B cell (primary cell): Measurements from ENCODE around the gene RAD50.

Source experiments
- EZH2 ChIP-seq: IDR thresholded peaks from 2 replicates; pipeline ENCODE4 v1.6.1; 2012; ENCODE audit warnings: borderline replicate concordance, low read depth, mild to moderate bottlenecking, moderate library complexity, low read length; ENCODE audit not compliant: insufficient read depth, poor library complexity, severe bottlenecking
- TF ChIP-seq, protein P1 (sequence below): fragments of 200-600 bp; IDR thresholded peaks from one replicate; pipeline ENCODE4 v1.8.0; 2022; ENCODE audit warnings: antibody characterized with exemption, mild to moderate bottlenecking

DNA sequence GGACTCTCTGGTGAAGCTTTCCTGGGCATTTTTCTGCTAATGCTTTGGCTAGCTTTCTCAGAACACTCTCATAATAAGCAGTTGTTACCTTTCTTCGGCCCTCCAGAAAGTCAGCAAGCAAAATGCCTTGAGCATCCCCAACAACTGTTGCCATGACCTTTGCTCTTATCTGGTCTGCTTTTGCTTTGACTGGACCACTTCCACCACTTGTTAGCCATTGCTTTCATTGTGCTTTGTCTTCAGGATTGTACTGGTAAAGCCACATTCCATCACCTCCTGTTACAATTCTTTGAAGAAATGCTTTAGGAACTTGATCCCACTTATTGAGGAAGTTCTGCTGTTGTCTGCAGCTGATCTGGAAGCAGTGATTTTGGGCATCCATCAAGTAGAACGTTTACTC is 35.7 kb downstream of the RAD50 start:
- TF ChIP-seq EZH2 = no peak
- TF ChIP-seq, protein P1, sequence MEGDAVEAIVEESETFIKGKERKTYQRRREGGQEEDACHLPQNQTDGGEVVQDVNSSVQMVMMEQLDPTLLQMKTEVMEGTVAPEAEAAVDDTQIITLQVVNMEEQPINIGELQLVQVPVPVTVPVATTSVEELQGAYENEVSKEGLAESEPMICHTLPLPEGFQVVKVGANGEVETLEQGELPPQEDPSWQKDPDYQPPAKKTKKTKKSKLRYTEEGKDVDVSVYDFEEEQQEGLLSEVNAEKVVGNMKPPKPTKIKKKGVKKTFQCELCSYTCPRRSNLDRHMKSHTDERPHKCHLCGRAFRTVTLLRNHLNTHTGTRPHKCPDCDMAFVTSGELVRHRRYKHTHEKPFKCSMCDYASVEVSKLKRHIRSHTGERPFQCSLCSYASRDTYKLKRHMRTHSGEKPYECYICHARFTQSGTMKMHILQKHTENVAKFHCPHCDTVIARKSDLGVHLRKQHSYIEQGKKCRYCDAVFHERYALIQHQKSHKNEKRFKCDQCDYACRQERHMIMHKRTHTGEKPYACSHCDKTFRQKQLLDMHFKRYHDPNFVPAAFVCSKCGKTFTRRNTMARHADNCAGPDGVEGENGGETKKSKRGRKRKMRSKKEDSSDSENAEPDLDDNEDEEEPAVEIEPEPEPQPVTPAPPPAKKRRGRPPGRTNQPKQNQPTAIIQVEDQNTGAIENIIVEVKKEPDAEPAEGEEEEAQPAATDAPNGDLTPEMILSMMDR = no peak
